HepG2 (cell line): Measurements from ENCODE around the gene CEP104. TPM values are rescaled to one million over a fixed set of nuclear protein-coding genes. Genes with fewer than 3 reads are reported as not detected.

ENCODE experiments used
- ATAC-seq: fragments of 200-7000 bp; cut with Tn5 transposase; 3 replicates; pipeline ENCODE4 v1.9.1; 2020; ENCODE audit warnings: mild to moderate bottlenecking, moderate library complexity
- BruUV-seq: library from RNA; stranded (reverse); fragments of 400-500 nt; replicated peaks from 2 replicates; lab custom pipeline; 2021; lab: Mats Ljungman, UMichigan
- CTCF ChIA-PET: fragments of 300-600 bp; formaldehyde crosslinking; extraction: SDS; loops from one replicate; lab custom pipeline; 2021; ENCODE audit warnings: low total read pairs, inconsistent platforms, low intra/inter-chr PET ratio; lab: Yijun Ruan, JAX
- POLR2A ChIA-PET: fragments of 350-600 bp; sonication (Branson Sonifier 250); formaldehyde crosslinking; loops from one replicate; lab custom pipeline; 2020; ENCODE audit warnings: antibody characterized with exemption, inconsistent platforms; lab: Yijun Ruan, JAX
- DNase-seq: peaks from one replicate; pipeline ENCODE4 v3.0.0-alpha.2; 2015; ENCODE audit warnings: low spot score
- FAIRE-seq: peaks from 3 replicates; lab custom pipeline; 2011; peaks lifted over from hg19 to GRCh38; lab: Jason Lieb, UNC
- H2AFZ ChIP-seq: one replicate; pipeline ENCODE4 v1.6.1; 2011; ENCODE audit warnings: low read length, inconsistent platforms
- H3K27ac ChIP-seq: fragments of 300-600 bp; 3 replicates; pipeline ENCODE4 v1.8.0; 2011; ENCODE audit warnings: mixed run types, mild to moderate bottlenecking, mixed read lengths, low read length, inconsistent platforms; ENCODE audit not compliant: insufficient read depth; ENCODE audit errors: extremely low read length
- H3K27me3 ChIP-seq, 2 experiments: fragments of 200-600 bp in 1 of 2; 2 replicates in 1 of 2; 3 replicates in 1 of 2; pipeline versions ENCODE4 v1.6.0 to v1.8.0; 2011; ENCODE audit warnings: low read length in 2 of 2, mild to moderate bottlenecking in 2 of 2, moderate library complexity in 2 of 2, inconsistent platforms in 1 of 2; ENCODE audit not compliant: insufficient read depth in 2 of 2, control insufficient read depth in 1 of 2
- H3K36me3 ChIP-seq, 2 experiments: fragments of 200-600 bp in 1 of 2; replicated peaks in 1 of 2; 2 replicates in 1 of 2; 3 replicates in 1 of 2; pipeline versions ENCODE4 v1.5.1 to v1.8.0; 2011; ENCODE audit warnings: low read length in 2 of 2, inconsistent platforms in 1 of 2; ENCODE audit not compliant: insufficient read depth in 2 of 2, control insufficient read depth in 1 of 2
- H3K4me1 ChIP-seq: 2 replicates; pipeline ENCODE4 v1.5.1; 2012; ENCODE audit warnings: low read length, inconsistent platforms; ENCODE audit not compliant: insufficient read depth
- H3K4me2 ChIP-seq: 2 replicates; pipeline ENCODE4 v1.6.0; 2011; ENCODE audit warnings: low read depth, low read length, inconsistent platforms
- H3K4me3 ChIP-seq, 3 experiments: fragments of 200-600 bp in 1 of 3; sonication (generic), shearing (Covaris generic) in 1 of 3; replicated peaks in 1 of 3; 2 replicates each; pipeline ENCODE4 v1.5.1; 2011 to 2016; ENCODE audit warnings: low read length in 3 of 3, inconsistent platforms in 2 of 3, low read depth in 2 of 3, mild to moderate bottlenecking in 2 of 3, control low read depth in 1 of 3, mixed read lengths in 1 of 3; ENCODE audit not compliant: insufficient read depth in 1 of 3
- H3K79me2 ChIP-seq: one replicate; pipeline ENCODE4 v1.6.1; 2011; ENCODE audit warnings: low read length, inconsistent platforms; ENCODE audit not compliant: insufficient read depth
- H3K9ac ChIP-seq: 2 replicates; pipeline ENCODE4 v1.6.0; 2011; ENCODE audit warnings: mild to moderate bottlenecking, low read depth, low read length, inconsistent platforms; ENCODE audit not compliant: insufficient read depth
- H3K9me3 ChIP-seq: 2 replicates; pipeline ENCODE4 v1.5.1; 2012; ENCODE audit warnings: mild to moderate bottlenecking, low read length
- H4K20me1 ChIP-seq: 2 replicates; pipeline ENCODE4 v1.6.0; 2011; ENCODE audit warnings: inconsistent platforms, mild to moderate bottlenecking, low read length, moderate library complexity; ENCODE audit not compliant: insufficient read depth
- CBX2 ChIP-seq, 2 experiments: fragments of 200-600 bp in 1 of 2; sonication (generic); formaldehyde crosslinking in 1 of 2; IDR thresholded peaks; 2 replicates each; pipeline versions ENCODE4 v1.7.0 to v1.8.1; 2018 to 2022; ENCODE audit warnings: low read depth in 2 of 2, low read length in 1 of 2, mild to moderate bottlenecking in 1 of 2, missing genetic modification reagents in 1 of 2
- GLI4 ChIP-seq: sonication (generic); formaldehyde crosslinking; IDR thresholded peaks from 2 replicates; pipeline ENCODE4 v1.5.1; 2020; ENCODE audit warnings: missing genetic modification reagents, mild to moderate bottlenecking, moderate library complexity, borderline replicate concordance
- IKZF1 ChIP-seq: fragments of 450-650 bp; IDR thresholded peaks from 2 replicates; pipeline ENCODE4 v1.7.1; 2016
- PAF1 ChIP-seq: IDR thresholded peaks from 2 replicates; pipeline ENCODE4 v1.6.1; 2016; ENCODE audit warnings: missing genetic modification reagents, missing compliant biosample characterization
- POGZ ChIP-seq: sonication (generic); formaldehyde crosslinking; IDR thresholded peaks from 2 replicates; pipeline ENCODE4 v1.4.0; 2020; ENCODE audit warnings: mild to moderate bottlenecking, missing genetic modification reagents
- ZNF703 ChIP-seq: sonication (generic); formaldehyde crosslinking; IDR thresholded peaks from 2 replicates; pipeline ENCODE4 v1.5.1; 2020; ENCODE audit warnings: missing genetic modification reagents, mild to moderate bottlenecking, moderate library complexity, borderline replicate concordance
- WGBS: methylation state at CpG from one replicate; pipeline ENCODE4 v1.1.6; 2017; ENCODE audit warnings: low lambda C conversion rate; 5-methylcytosine and 5-hydroxymethylcytosine counted together
- in situ Hi-C: cut with HindIII; loops from 2 replicates; pipeline ENCODE4 v1.10.0; 2017; ENCODE audit warnings: low pct_unique_long_range_greater_than_20kb; ENCODE audit not compliant: extremely low pct_ligation_motif_present
- intact Hi-C: fragments of 100-400 bp; cut with micrococcal nuclease; formaldehyde crosslinking; loops from one replicate; pipeline ENCODE4 v1.10.0; 2022; ENCODE audit not compliant: unreplicated experiment
- polyA plus RNA-seq, 8 experiments: library from polyadenylated mRNA; depleted of rRNA in 3 of 8; stranded (reverse) in 7 of 8; unstranded in 1 of 8; fragments of >200 nt; fragmentation: Illumina TruSeq in 4 of 8; extraction: Trizol in 4 of 8; gene quantifications; 2 replicates each; pipeline versions ENCODE4 v1.2.1 to v1.2.3, GENCODE V29; 2011 to 2016; ENCODE audit warnings: low read depth in 4 of 8, missing spikeins in 1 of 8, mixed read lengths in 1 of 8; ENCODE audit not compliant: insufficient read depth in 1 of 8
- total RNA-seq, 5 experiments: library from RNA; depleted of rRNA; stranded (reverse); fragments of >200 nt; fragmentation: Illumina TruSeq; extraction: Trizol; gene quantifications; 2 replicates each; pipeline ENCODE4 v1.2.3, GENCODE V29; 2016; ENCODE audit warnings: low read depth in 1 of 5
- TF ChIP-seq, protein P1 (sequence below): sonication (generic); formaldehyde crosslinking; IDR thresholded peaks from 2 replicates; pipeline ENCODE4 v1.4.0; 2020; ENCODE audit warnings: missing genetic modification reagents
- TF ChIP-seq, protein P2 (sequence below): sonication (generic); formaldehyde crosslinking; IDR thresholded peaks from 2 replicates; pipeline ENCODE4 v1.4.0; 2020; ENCODE audit warnings: missing genetic modification reagents
- TF ChIP-seq, protein P3 (sequence below): sonication (generic); IDR thresholded peaks from 2 replicates; pipeline ENCODE4 v1.6.1; 2016; ENCODE audit warnings: low read depth, borderline replicate concordance

Gene CEP104
- total and polyA plus RNA-seq, 2 of the 13 experiments (the other 11 are each of a cell fraction or from before 2014, with no cell fraction given), result 20.4 to 30.1 TPM

DNA sequence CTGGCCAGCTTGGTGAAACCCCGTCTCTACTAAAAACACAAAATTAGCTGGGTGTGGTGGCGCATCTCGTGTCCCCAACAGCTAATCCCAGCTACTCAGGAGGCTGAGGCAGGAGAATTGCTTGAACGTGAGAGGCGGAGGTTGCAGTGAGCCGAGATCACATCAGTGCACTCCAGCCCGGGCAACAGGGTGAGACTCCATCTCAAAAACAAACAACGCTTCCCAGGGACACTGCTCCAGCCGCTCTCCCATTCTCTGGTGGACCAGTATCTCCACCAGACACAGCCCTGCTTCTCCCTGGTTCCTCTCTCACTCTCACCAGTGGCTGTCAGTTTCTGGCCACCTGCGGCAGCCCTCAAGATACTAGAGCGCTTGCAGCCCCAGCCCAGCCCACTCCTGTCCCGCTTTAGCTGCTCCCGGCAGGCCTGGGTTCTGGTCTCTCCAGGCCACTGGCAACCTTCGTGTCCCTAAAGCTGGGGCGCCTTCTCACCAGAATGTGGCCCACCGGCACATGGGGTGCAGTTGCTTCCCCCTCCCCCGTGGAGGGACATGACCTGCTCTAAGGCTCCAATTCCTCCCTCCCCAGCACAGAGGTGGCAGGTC, 39.8 kb downstream of the CEP104 start (continued):
- no peak for TF ChIP-seq CBX2 (IDR thresholded peaks at IDR 0.05; ENCODE audit: low read depth, low read length)
- TF ChIP-seq CBX2 (CRISPR knock-in tag; IDR thresholded peaks at IDR 0.05; ENCODE audit: low read depth), result no peak
- TF ChIP-seq, protein P1, sequence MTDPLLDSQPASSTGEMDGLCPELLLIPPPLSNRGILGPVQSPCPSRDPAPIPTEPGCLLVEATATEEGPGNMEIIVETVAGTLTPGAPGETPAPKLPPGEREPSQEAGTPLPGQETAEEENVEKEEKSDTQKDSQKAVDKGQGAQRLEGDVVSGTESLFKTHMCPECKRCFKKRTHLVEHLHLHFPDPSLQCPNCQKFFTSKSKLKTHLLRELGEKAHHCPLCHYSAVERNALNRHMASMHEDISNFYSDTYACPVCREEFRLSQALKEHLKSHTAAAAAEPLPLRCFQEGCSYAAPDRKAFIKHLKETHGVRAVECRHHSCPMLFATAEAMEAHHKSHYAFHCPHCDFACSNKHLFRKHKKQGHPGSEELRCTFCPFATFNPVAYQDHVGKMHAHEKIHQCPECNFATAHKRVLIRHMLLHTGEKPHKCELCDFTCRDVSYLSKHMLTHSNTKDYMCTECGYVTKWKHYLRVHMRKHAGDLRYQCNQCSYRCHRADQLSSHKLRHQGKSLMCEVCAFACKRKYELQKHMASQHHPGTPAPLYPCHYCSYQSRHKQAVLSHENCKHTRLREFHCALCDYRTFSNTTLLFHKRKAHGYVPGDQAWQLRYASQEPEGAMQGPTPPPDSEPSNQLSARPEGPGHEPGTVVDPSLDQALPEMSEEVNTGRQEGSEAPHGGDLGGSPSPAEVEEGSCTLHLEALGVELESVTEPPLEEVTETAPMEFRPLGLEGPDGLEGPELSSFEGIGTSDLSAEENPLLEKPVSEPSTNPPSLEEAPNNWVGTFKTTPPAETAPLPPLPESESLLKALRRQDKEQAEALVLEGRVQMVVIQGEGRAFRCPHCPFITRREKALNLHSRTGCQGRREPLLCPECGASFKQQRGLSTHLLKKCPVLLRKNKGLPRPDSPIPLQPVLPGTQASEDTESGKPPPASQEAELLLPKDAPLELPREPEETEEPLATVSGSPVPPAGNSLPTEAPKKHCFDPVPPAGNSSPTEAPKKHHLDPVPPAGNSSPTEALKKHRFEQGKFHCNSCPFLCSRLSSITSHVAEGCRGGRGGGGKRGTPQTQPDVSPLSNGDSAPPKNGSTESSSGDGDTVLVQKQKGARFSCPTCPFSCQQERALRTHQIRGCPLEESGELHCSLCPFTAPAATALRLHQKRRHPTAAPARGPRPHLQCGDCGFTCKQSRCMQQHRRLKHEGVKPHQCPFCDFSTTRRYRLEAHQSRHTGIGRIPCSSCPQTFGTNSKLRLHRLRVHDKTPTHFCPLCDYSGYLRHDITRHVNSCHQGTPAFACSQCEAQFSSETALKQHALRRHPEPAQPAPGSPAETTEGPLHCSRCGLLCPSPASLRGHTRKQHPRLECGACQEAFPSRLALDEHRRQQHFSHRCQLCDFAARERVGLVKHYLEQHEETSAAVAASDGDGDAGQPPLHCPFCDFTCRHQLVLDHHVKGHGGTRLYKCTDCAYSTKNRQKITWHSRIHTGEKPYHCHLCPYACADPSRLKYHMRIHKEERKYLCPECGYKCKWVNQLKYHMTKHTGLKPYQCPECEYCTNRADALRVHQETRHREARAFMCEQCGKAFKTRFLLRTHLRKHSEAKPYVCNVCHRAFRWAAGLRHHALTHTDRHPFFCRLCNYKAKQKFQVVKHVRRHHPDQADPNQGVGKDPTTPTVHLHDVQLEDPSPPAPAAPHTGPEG (CRISPR knock-in tag), result no peak

DNA sequence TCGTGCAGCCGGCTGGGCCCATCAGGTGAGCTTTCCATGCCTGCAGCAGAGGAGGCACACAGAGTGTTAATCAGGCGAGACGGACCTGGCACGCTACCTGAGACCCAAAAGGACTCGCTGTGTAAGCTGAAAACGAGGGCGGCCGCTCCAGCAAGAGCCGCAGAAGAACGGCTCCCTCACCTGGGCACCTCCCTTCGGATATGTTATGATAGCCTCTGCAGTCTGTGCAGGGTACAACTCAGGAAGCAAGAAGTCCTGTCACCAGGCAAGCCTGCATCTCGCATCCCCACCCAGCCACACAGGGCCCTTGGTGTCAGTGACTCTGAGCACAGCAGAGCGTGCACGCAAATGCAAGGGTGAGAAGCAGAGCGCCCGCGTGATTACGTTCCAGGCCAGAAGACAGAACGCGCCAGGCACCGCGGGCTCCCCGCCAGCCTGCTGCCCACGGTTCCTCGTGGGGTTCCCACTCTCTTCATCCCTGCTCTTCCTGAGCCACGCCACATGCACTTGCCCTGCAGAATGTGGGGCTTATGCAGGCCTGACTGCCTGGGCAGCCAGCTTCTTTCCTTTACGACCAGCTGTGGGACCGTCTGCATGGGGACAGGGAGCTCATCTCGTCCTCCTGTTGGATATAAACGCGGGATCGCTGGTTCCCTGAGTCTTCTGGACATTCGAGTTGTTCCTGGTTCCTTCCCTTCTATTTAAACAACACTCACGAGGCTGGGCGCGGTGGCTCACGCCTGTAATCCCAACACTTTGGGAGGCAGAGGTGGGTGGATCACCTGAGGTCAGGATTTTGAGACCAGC, 40.5 kb downstream of the CEP104 start:
- ChIA-PET POLR2A (no interaction called here), CTCF (no interaction called here)
- no peak overlapping the region for H3K27ac ChIP-seq
- no peak overlapping the region for H3K4me3 ChIP-seq
- WGBS, result 93% methylated on average over 31 of the region's 38 CpGs
- no peak overlapping the region for H2AFZ ChIP-seq
- intact Hi-C loops (no loop called here), in situ Hi-C loops (no loop called here)
- no TSS peak for BruUV-seq
- peaks cover 3 to 12% of the 10 kb centered on the region in 2 experiments; a peak in 3 of 5 replicates for H3K36me3 ChIP-seq
- no peaks in the 10 kb centered on the region for H3K79me2 ChIP-seq
- no peak overlapping the region for H3K9ac ChIP-seq
- ATAC-seq (no peak), FAIRE-seq (no peak), DNase-seq (no peak)
- H4K20me1 ChIP-seq, result no peaks in the 10 kb centered on the region
- H3K4me1 ChIP-seq, result peaks cover 3% of the 10 kb centered on the region; the same call in 1 of the 2 replicates
- no peaks in the 10 kb centered on the region for H3K9me3 ChIP-seq
- no peak overlapping the region for H3K4me2 ChIP-seq
- no peaks in the 10 kb centered on the region for H3K27me3 ChIP-seq
- TF ChIP-seq GLI4 (no peak), IKZF1 (no peak), PAF1 (CRISPR knock-in tag) (no peak), ZNF703 (CRISPR knock-in tag) (no peak), POGZ (CRISPR knock-in tag) (no peak)
- TF ChIP-seq, protein P2, sequence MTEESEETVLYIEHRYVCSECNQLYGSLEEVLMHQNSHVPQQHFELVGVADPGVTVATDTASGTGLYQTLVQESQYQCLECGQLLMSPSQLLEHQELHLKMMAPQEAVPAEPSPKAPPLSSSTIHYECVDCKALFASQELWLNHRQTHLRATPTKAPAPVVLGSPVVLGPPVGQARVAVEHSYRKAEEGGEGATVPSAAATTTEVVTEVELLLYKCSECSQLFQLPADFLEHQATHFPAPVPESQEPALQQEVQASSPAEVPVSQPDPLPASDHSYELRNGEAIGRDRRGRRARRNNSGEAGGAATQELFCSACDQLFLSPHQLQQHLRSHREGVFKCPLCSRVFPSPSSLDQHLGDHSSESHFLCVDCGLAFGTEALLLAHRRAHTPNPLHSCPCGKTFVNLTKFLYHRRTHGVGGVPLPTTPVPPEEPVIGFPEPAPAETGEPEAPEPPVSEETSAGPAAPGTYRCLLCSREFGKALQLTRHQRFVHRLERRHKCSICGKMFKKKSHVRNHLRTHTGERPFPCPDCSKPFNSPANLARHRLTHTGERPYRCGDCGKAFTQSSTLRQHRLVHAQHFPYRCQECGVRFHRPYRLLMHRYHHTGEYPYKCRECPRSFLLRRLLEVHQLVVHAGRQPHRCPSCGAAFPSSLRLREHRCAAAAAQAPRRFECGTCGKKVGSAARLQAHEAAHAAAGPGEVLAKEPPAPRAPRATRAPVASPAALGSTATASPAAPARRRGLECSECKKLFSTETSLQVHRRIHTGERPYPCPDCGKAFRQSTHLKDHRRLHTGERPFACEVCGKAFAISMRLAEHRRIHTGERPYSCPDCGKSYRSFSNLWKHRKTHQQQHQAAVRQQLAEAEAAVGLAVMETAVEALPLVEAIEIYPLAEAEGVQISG (CRISPR knock-in tag), result no peak
- TF ChIP-seq, protein P3, sequence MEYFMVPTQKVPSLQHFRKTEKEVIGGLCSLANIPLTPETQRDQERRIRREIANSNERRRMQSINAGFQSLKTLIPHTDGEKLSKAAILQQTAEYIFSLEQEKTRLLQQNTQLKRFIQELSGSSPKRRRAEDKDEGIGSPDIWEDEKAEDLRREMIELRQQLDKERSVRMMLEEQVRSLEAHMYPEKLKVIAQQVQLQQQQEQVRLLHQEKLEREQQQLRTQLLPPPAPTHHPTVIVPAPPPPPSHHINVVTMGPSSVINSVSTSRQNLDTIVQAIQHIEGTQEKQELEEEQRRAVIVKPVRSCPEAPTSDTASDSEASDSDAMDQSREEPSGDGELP, result no peak
